ENCODE results near the gene MAP3K20. TPM values are rescaled to one million over a fixed set of nuclear protein-coding genes. Genes with fewer than 3 reads are reported as not detected.

MAP3K20 gene
- total and polyA plus RNA-seq, 10 of the 15 experiments (the other 5 are each of a cell fraction or from before 2014, with no cell fraction given): 0.04 to 5.6 (median 2.3) TPM

- TF ChIP-seq SIN3A (IDR thresholded peaks at IDR 0.05; ENCODE audit: low read depth, low read length) (no peak), ATF2 (IDR thresholded peaks at IDR 0.05; ENCODE audit: low read length) (peak; percentile 95), HDGF (IDR thresholded peaks at IDR 0.05) (no peak), CBFB (IDR thresholded peaks at IDR 0.05; ENCODE audit: low read depth) (peak; percentile 75), KDM1A (IDR thresholded peaks at IDR 0.05; ENCODE audit: borderline replicate concordance) (no peak), POLR2AphosphoS2 (IDR thresholded peaks at IDR 0.05; ENCODE audit: low read depth, low read length) (no peak), MXI1 (IDR thresholded peaks at IDR 0.05; ENCODE audit: low read depth, low read length) (no peak), JUNB (IDR thresholded peaks at IDR 0.05) (peak; percentile 100), BACH1 (IDR thresholded peaks at IDR 0.05; ENCODE audit: borderline replicate concordance) (no peak), POLR2AphosphoS5 (IDR thresholded peaks at IDR 0.05; ENCODE audit: low read length) (no peak), IRF5 (IDR thresholded peaks at IDR 0.05; ENCODE audit: borderline replicate concordance) (no peak), NFYA (IDR thresholded peaks at IDR 0.05; ENCODE audit: borderline replicate concordance, low read depth, low read length) (no peak), IRF3 (IDR thresholded peaks at IDR 0.05) (no peak), BCL3 (IDR thresholded peaks at IDR 0.05; ENCODE audit: borderline replicate concordance, insufficient read depth, low read depth, low read length, poor library complexity, severe bottlenecking) (peak; percentile 63), REST (IDR thresholded peaks at IDR 0.05; ENCODE audit: low read depth, low read length) (no peak), MEF2A (IDR thresholded peaks at IDR 0.05; ENCODE audit: insufficient read depth, low read depth, low read length) (peak; percentile 95), TARDBP (IDR thresholded peaks at IDR 0.05; ENCODE audit: borderline replicate concordance) (no peak), TCF12 (IDR thresholded peaks at IDR 0.05; ENCODE audit: low read depth, low read length) (0 out of 2 replicates have a peak, but pooled peaks have one; percentile 21), MTA3 (IDR thresholded peaks at IDR 0.05; ENCODE audit: borderline replicate concordance, low read length) (peak; percentile 90; the same call in 1 of the 2 replicates), ATF3 (IDR thresholded peaks at IDR 0.05; ENCODE audit: borderline replicate concordance, extremely low read depth, low read depth, low read length) (no peak)
Observed at GRCh38 chr2:173239644-173240043, 164.0 kb downstream of the MAP3K20 start (continued).
